HepG2 (cell line): ENCODE results near the gene ZNF142. TPM values are rescaled to one million over a fixed set of nuclear protein-coding genes. Genes with fewer than 3 reads are reported as not detected.

Experiments
- ATAC-seq: fragments of 200-7000 bp; cut with Tn5 transposase; 3 replicates; pipeline ENCODE4 v1.9.1; 2020; ENCODE audit warnings: mild to moderate bottlenecking, moderate library complexity
- BruUV-seq: library from RNA; stranded (reverse); fragments of 400-500 nt; replicated peaks from 2 replicates; lab custom pipeline; 2021; lab: Mats Ljungman, UMichigan
- CTCF ChIA-PET: fragments of 300-600 bp; formaldehyde crosslinking; extraction: SDS; loops from one replicate; lab custom pipeline; 2021; ENCODE audit warnings: low total read pairs, inconsistent platforms, low intra/inter-chr PET ratio; lab: Yijun Ruan, JAX
- POLR2A ChIA-PET: fragments of 350-600 bp; sonication (Branson Sonifier 250); formaldehyde crosslinking; loops from one replicate; lab custom pipeline; 2020; ENCODE audit warnings: antibody characterized with exemption, inconsistent platforms; lab: Yijun Ruan, JAX
- DNase-seq: peaks from one replicate; pipeline ENCODE4 v3.0.0-alpha.2; 2015; ENCODE audit warnings: low spot score
- FAIRE-seq: peaks from 3 replicates; lab custom pipeline; 2011; peaks lifted over from hg19 to GRCh38; lab: Jason Lieb, UNC
- H2AFZ ChIP-seq: one replicate; pipeline ENCODE4 v1.6.1; 2011; ENCODE audit warnings: low read length, inconsistent platforms
- H3K27ac ChIP-seq: fragments of 300-600 bp; 3 replicates; pipeline ENCODE4 v1.8.0; 2011; ENCODE audit warnings: mixed run types, mild to moderate bottlenecking, mixed read lengths, low read length, inconsistent platforms; ENCODE audit not compliant: insufficient read depth; ENCODE audit errors: extremely low read length
- H3K27me3 ChIP-seq, 2 experiments: fragments of 200-600 bp in 1 of 2; 2 replicates in 1 of 2; 3 replicates in 1 of 2; pipeline versions ENCODE4 v1.6.0 to v1.8.0; 2011; ENCODE audit warnings: low read length in 2 of 2, mild to moderate bottlenecking in 2 of 2, moderate library complexity in 2 of 2, inconsistent platforms in 1 of 2; ENCODE audit not compliant: insufficient read depth in 2 of 2, control insufficient read depth in 1 of 2
- H3K36me3 ChIP-seq, 2 experiments: fragments of 200-600 bp in 1 of 2; replicated peaks in 1 of 2; 2 replicates in 1 of 2; 3 replicates in 1 of 2; pipeline versions ENCODE4 v1.5.1 to v1.8.0; 2011; ENCODE audit warnings: low read length in 2 of 2, inconsistent platforms in 1 of 2; ENCODE audit not compliant: insufficient read depth in 2 of 2, control insufficient read depth in 1 of 2
- H3K4me1 ChIP-seq: 2 replicates; pipeline ENCODE4 v1.5.1; 2012; ENCODE audit warnings: low read length, inconsistent platforms; ENCODE audit not compliant: insufficient read depth
- H3K4me2 ChIP-seq: 2 replicates; pipeline ENCODE4 v1.6.0; 2011; ENCODE audit warnings: low read depth, low read length, inconsistent platforms
- H3K4me3 ChIP-seq, 3 experiments: fragments of 200-600 bp in 1 of 3; sonication (generic), shearing (Covaris generic) in 1 of 3; replicated peaks in 1 of 3; 2 replicates each; pipeline ENCODE4 v1.5.1; 2011 to 2016; ENCODE audit warnings: low read length in 3 of 3, inconsistent platforms in 2 of 3, low read depth in 2 of 3, mild to moderate bottlenecking in 2 of 3, control low read depth in 1 of 3, mixed read lengths in 1 of 3; ENCODE audit not compliant: insufficient read depth in 1 of 3
- H3K79me2 ChIP-seq: one replicate; pipeline ENCODE4 v1.6.1; 2011; ENCODE audit warnings: low read length, inconsistent platforms; ENCODE audit not compliant: insufficient read depth
- H3K9ac ChIP-seq: 2 replicates; pipeline ENCODE4 v1.6.0; 2011; ENCODE audit warnings: mild to moderate bottlenecking, low read depth, low read length, inconsistent platforms; ENCODE audit not compliant: insufficient read depth
- H3K9me3 ChIP-seq: 2 replicates; pipeline ENCODE4 v1.5.1; 2012; ENCODE audit warnings: mild to moderate bottlenecking, low read length
- H4K20me1 ChIP-seq: 2 replicates; pipeline ENCODE4 v1.6.0; 2011; ENCODE audit warnings: inconsistent platforms, mild to moderate bottlenecking, low read length, moderate library complexity; ENCODE audit not compliant: insufficient read depth
- ASH2L ChIP-seq: fragments of 300-600, 200-600 bp; sonication (generic); IDR thresholded peaks from 2 replicates; pipeline ENCODE4 v1.7.0; 2017; ENCODE audit warnings: low read depth, mild to moderate bottlenecking, moderate library complexity, mixed read lengths, low read length; ENCODE audit not compliant: insufficient read length
- BORCS8-MEF2B ChIP-seq: sonication (generic); formaldehyde crosslinking; IDR thresholded peaks from 2 replicates; pipeline ENCODE4 v1.8.0; 2022; ENCODE audit warnings: mild to moderate bottlenecking, missing genetic modification reagents
- POLR2AphosphoS2 ChIP-seq: IDR thresholded peaks from 2 replicates; pipeline ENCODE4 v1.6.1; 2011; ENCODE audit warnings: low read depth, low read length, improper control_type of control experiment
- RBM22 ChIP-seq: fragments of 200-400 bp; formaldehyde crosslinking; optimal IDR thresholded peaks from 2 replicates; pipeline ENCODE3; 2017; ENCODE audit warnings: mild to moderate bottlenecking, low read length, moderate library complexity
- SRSF1 ChIP-seq: fragments of 200-400 bp; formaldehyde crosslinking; optimal IDR thresholded peaks from 2 replicates; pipeline ENCODE3; 2017; ENCODE audit warnings: mild to moderate bottlenecking, low read depth, low read length, moderate library complexity
- ZC3H13 ChIP-seq: sonication (generic); formaldehyde crosslinking; IDR thresholded peaks from 2 replicates; pipeline ENCODE4 v1.8.1; 2023; ENCODE audit warnings: mild to moderate bottlenecking, missing genetic modification reagents, moderate library complexity
- WGBS: methylation state at CpG from one replicate; pipeline ENCODE4 v1.1.6; 2017; ENCODE audit warnings: low lambda C conversion rate; 5-methylcytosine and 5-hydroxymethylcytosine counted together
- in situ Hi-C: cut with HindIII; loops from 2 replicates; pipeline ENCODE4 v1.10.0; 2017; ENCODE audit warnings: low pct_unique_long_range_greater_than_20kb; ENCODE audit not compliant: extremely low pct_ligation_motif_present
- intact Hi-C: fragments of 100-400 bp; cut with micrococcal nuclease; formaldehyde crosslinking; loops from one replicate; pipeline ENCODE4 v1.10.0; 2022; ENCODE audit not compliant: unreplicated experiment
- polyA plus RNA-seq, 8 experiments: library from polyadenylated mRNA; depleted of rRNA in 3 of 8; stranded (reverse) in 7 of 8; unstranded in 1 of 8; fragments of >200 nt; fragmentation: Illumina TruSeq in 4 of 8; extraction: Trizol in 4 of 8; gene quantifications; 2 replicates each; pipeline versions ENCODE4 v1.2.1 to v1.2.3, GENCODE V29; 2011 to 2016; ENCODE audit warnings: low read depth in 4 of 8, missing spikeins in 1 of 8, mixed read lengths in 1 of 8; ENCODE audit not compliant: insufficient read depth in 1 of 8
- total RNA-seq, 5 experiments: library from RNA; depleted of rRNA; stranded (reverse); fragments of >200 nt; fragmentation: Illumina TruSeq; extraction: Trizol; gene quantifications; 2 replicates each; pipeline ENCODE4 v1.2.3, GENCODE V29; 2016; ENCODE audit warnings: low read depth in 1 of 5
- TF ChIP-seq, protein P1 (sequence below): sonication (generic); formaldehyde crosslinking; IDR thresholded peaks from 2 replicates; pipeline ENCODE4 v1.5.1; 2020; ENCODE audit warnings: mild to moderate bottlenecking, missing genetic modification reagents, moderate library complexity

Gene ZNF142
- total and polyA plus RNA-seq, 2 of the 13 experiments (the other 11 are each of a cell fraction or from before 2014, with no cell fraction given) = 4.8 to 11.4 TPM

DNA sequence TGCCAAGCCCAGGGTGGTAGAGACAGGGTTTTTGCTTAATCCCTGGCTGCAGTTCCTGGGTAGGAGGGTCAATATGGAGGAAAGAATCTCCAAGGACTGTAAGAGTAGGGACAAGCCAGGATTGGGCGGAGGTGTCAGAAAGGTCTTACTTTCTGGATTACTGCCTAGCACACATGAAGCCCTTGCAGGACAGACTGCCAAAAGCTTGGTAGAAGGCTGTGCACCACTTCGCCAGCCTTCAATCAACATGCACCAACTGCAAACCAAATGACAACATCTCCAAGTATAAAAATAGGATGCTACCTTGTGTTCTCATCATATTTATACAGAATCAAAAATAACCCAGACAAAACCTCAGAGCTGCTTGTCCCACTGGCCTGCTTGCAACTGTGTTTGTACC lies 3.7 kb downstream of the ZNF142 start:
- CTCF ChIA-PET = no interaction called here
- WGBS = 97% methylated on average over 2 of the region's 2 CpGs

DNA sequence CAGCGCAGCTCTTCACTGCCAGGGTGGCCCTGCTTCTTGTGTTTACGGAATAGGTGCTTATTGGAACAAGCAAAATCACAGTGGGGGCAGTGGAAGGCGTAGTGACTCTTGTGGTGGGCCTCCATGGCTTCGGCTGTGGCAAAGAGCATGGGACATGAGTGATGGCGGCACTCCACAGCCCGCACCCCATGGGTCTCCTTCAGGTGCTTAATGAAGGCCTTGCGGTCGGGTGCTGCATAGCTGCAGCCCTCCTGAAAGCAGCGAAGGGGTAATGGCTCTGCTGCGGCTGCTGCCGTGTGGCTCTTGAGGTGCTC lies 10.7 kb downstream of the ZNF142 start:
- ATAC-seq = peak; percentile 30
- FAIRE-seq = no peak
- DNase-seq = no peak
- H3K79me2 ChIP-seq = no peaks in the 10 kb centered on the region
- no peaks in the 10 kb centered on the region for H3K9me3 ChIP-seq
- no peak overlapping the region for H3K4me3 ChIP-seq
- H3K27me3 ChIP-seq = no peaks in the 10 kb centered on the region
- intact Hi-C loops (loop anchor here (1.0 to 2.0 kb wide), 2 partner anchors 64 to 198 kb away; no protein-coding TSS in a partner anchor), in situ Hi-C loops (loop anchor here (5.0 kb wide), 1 partner anchor 376 kb away; the partner anchor contains the start of genes AAMP and PNKD)
- 77% methylated on average over 8 of the region's 11 CpGs for WGBS
- no peak overlapping the region for H3K9ac ChIP-seq
- H3K36me3 ChIP-seq = peaks cover 39 to 83% of the 10 kb centered on the region in 2 experiments
- peaks cover 11% of the 10 kb centered on the region; the same call in 1 of the 2 replicates for H3K4me1 ChIP-seq
- CTCF ChIA-PET = interaction anchor here (1.3 to 2.1 kb wide), 3 partner anchors 38 to 463 kb away, joined by 3 to 12 read pairs (median 4); no protein-coding TSS in a partner anchor
- TF ChIP-seq ZC3H13 (CRISPR knock-in tag) = 0 out of 2 replicates have a peak, but pooled peaks have one; percentile 38
- TF ChIP-seq, protein P1, sequence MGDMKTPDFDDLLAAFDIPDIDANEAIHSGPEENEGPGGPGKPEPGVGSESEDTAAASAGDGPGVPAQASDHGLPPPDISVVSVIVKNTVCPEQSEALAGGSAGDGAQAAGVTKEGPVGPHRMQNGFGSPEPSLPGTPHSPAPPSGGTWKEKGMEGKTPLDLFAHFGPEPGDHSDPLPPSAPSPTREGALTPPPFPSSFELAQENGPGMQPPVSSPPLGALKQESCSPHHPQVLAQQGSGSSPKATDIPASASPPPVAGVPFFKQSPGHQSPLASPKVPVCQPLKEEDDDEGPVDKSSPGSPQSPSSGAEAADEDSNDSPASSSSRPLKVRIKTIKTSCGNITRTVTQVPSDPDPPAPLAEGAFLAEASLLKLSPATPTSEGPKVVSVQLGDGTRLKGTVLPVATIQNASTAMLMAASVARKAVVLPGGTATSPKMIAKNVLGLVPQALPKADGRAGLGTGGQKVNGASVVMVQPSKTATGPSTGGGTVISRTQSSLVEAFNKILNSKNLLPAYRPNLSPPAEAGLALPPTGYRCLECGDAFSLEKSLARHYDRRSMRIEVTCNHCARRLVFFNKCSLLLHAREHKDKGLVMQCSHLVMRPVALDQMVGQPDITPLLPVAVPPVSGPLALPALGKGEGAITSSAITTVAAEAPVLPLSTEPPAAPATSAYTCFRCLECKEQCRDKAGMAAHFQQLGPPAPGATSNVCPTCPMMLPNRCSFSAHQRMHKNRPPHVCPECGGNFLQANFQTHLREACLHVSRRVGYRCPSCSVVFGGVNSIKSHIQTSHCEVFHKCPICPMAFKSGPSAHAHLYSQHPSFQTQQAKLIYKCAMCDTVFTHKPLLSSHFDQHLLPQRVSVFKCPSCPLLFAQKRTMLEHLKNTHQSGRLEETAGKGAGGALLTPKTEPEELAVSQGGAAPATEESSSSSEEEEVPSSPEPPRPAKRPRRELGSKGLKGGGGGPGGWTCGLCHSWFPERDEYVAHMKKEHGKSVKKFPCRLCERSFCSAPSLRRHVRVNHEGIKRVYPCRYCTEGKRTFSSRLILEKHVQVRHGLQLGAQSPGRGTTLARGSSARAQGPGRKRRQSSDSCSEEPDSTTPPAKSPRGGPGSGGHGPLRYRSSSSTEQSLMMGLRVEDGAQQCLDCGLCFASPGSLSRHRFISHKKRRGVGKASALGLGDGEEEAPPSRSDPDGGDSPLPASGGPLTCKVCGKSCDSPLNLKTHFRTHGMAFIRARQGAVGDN (CRISPR knock-in tag) = peak; percentile 33; the same call in 1 of the 2 replicates
- no peak for TF ChIP-seq POLR2AphosphoS2
- TF ChIP-seq BORCS8-MEF2B (CRISPR knock-in tag) = 0 out of 2 replicates have a peak, but pooled peaks have one; percentile 42
- TF ChIP-seq ASH2L = peak; percentile 28
- H3K4me2 ChIP-seq = no peak overlapping the region
- H2AFZ ChIP-seq = no peak overlapping the region
- no TSS peak for BruUV-seq
- POLR2A ChIA-PET = no interaction called here
- H4K20me1 ChIP-seq = no peaks in the 10 kb centered on the region
- H3K27ac ChIP-seq = no peak overlapping the region

More for the DNA sequence above, 3.7 kb downstream of the ZNF142 start:
- in situ Hi-C loops (no loop called here), intact Hi-C loops (no loop called here)
- no peak overlapping the region for H3K4me3 ChIP-seq
- POLR2A ChIA-PET = no interaction called here
- H3K9me3 ChIP-seq = no peaks in the 10 kb centered on the region
- no peak overlapping the region for H3K9ac ChIP-seq
- H3K36me3 ChIP-seq = peaks cover 15 to 53% of the 10 kb centered on the region in 2 experiments
- no peak overlapping the region for H3K4me2 ChIP-seq
- no TSS peak for BruUV-seq
- peaks cover 20% of the 10 kb centered on the region for H3K79me2 ChIP-seq
- no peaks in the 10 kb centered on the region for H4K20me1 ChIP-seq
- no peak for DNase-seq
- no peak for ATAC-seq
- peaks cover 20% of the 10 kb centered on the region for H3K4me1 ChIP-seq
- H3K27ac ChIP-seq = no peak overlapping the region
- H3K27me3 ChIP-seq = no peaks in the 10 kb centered on the region; a peak in 1 of 5 replicates
- FAIRE-seq = no peak
- TF ChIP-seq RBM22 (no peak), SRSF1 (no peak)
- H2AFZ ChIP-seq = no peak overlapping the region
